IMR-90 (cell line): ENCODE results near the gene TRHDE. TPM values are rescaled to one million over a fixed set of nuclear protein-coding genes. Genes with fewer than 3 reads are reported as not detected.

Experiments
- ATAC-seq: fragments of 200-7000 bp; cut with Tn5 transposase; 2 replicates; pipeline ENCODE4 v1.9.1; 2020; ENCODE audit warnings: low read depth, mild to moderate bottlenecking, moderate library complexity
- BruUV-seq: library from RNA; stranded (reverse); fragments of 400-500 nt; replicated peaks from 2 replicates; lab custom pipeline; 2021; lab: Mats Ljungman, UMichigan
- CTCF ChIA-PET: fragments of 300-600 bp; formaldehyde crosslinking; extraction: SDS; loops from one replicate; lab custom pipeline; 2021; ENCODE audit warnings: antibody characterized with exemption; lab: Yijun Ruan, JAX
- POLR2A ChIA-PET: fragments of 300-600 bp; sonication (Branson Sonifier 250); formaldehyde crosslinking; loops from one replicate; lab custom pipeline; 2022; ENCODE audit warnings: antibody characterized with exemption; ENCODE audit not compliant: unreplicated experiment; lab: Charles Lee
- DNase-seq: peaks from one replicate; pipeline ENCODE4 v3.0.0; 2013
- H2AFZ ChIP-seq: replicated peaks from 2 replicates; pipeline ENCODE3; 2013; ENCODE audit warnings: low read length, mild to moderate bottlenecking; ENCODE audit not compliant: poor library complexity
- H2AK5ac ChIP-seq: 2 replicates; pipeline ENCODE4 v1.6.1; 2013; ENCODE audit warnings: low read depth, low read length, inconsistent platforms
- H2AK9ac ChIP-seq: replicated peaks from 2 replicates; pipeline ENCODE3; 2013; ENCODE audit warnings: mild to moderate bottlenecking, low read depth, low read length, moderate library complexity; ENCODE audit not compliant: poor library complexity
- H2BK120ac ChIP-seq: 2 replicates; pipeline ENCODE4 v1.6.1; 2013; ENCODE audit warnings: low read depth, low read length, inconsistent platforms
- H2BK15ac ChIP-seq: 3 replicates; pipeline ENCODE4 v1.6.1; 2013; ENCODE audit warnings: low read depth, low read length, inconsistent platforms
- H2BK20ac ChIP-seq: 2 replicates; pipeline ENCODE4 v1.6.1; 2013; ENCODE audit warnings: low read depth, mild to moderate bottlenecking, inconsistent platforms, low read length, moderate library complexity
- H2BK5ac ChIP-seq: 2 replicates; pipeline ENCODE4 v1.6.1; 2013; ENCODE audit warnings: mild to moderate bottlenecking, low read depth, low read length, inconsistent platforms; ENCODE audit not compliant: poor library complexity, severe bottlenecking
- H3K14ac ChIP-seq: replicated peaks from 2 replicates; pipeline ENCODE4 v1.6.1; 2013; ENCODE audit warnings: low read depth, low read length, inconsistent platforms
- H3K18ac ChIP-seq: 2 replicates; pipeline ENCODE4 v1.6.1; 2013; ENCODE audit warnings: low read depth, low read length, control low read depth
- H3K23ac ChIP-seq: 2 replicates; pipeline ENCODE4 v1.6.1; 2013; ENCODE audit warnings: low read depth, low read length, inconsistent platforms
- H3K27ac ChIP-seq: 2 replicates; pipeline ENCODE4 v1.5.1; 2013; ENCODE audit warnings: mild to moderate bottlenecking, control low read depth, low read length; ENCODE audit not compliant: insufficient read depth
- H3K27me3 ChIP-seq: 2 replicates; pipeline ENCODE4 v1.6.1; 2013; ENCODE audit warnings: low read length; ENCODE audit not compliant: control insufficient read depth, insufficient read depth
- H3K36me3 ChIP-seq: 2 replicates; pipeline ENCODE4 v1.6.1; 2013; ENCODE audit warnings: low read length, mixed read lengths; ENCODE audit not compliant: control insufficient read depth, insufficient read depth
- H3K4ac ChIP-seq: 2 replicates; pipeline ENCODE4 v1.6.1; 2013; ENCODE audit warnings: low read depth, low read length, inconsistent platforms
- H3K4me1 ChIP-seq: 2 replicates; pipeline ENCODE4 v1.6.1; 2013; ENCODE audit warnings: low read length, mixed read lengths; ENCODE audit not compliant: control insufficient read depth, insufficient read depth
- H3K4me2 ChIP-seq: 2 replicates; pipeline ENCODE4 v1.6.1; 2013; ENCODE audit warnings: low read depth, mild to moderate bottlenecking, control low read depth, low read length, moderate library complexity
- H3K4me3 ChIP-seq: 2 replicates; pipeline ENCODE4 v1.5.1; 2013; ENCODE audit warnings: low read depth, mild to moderate bottlenecking, control low read depth, low read length, moderate library complexity; ENCODE audit not compliant: insufficient read depth
- H3K56ac ChIP-seq: 2 replicates; pipeline ENCODE4 v1.6.1; 2013; ENCODE audit warnings: low read length, inconsistent platforms; ENCODE audit not compliant: insufficient read depth; ENCODE audit errors: extremely low read depth
- H3K79me1 ChIP-seq, 2 experiments: 2 replicates each; pipeline ENCODE4 v1.6.1; 2013; ENCODE audit warnings: low read length in 2 of 2, inconsistent platforms in 1 of 2, low read depth in 1 of 2
- H3K9ac ChIP-seq: 2 replicates; pipeline ENCODE4 v1.6.1; 2013; ENCODE audit warnings: low read depth, low read length, control low read depth
- H3K9me1 ChIP-seq: 2 replicates; pipeline ENCODE4 v1.6.1; 2013; ENCODE audit warnings: low read length, inconsistent platforms; ENCODE audit not compliant: insufficient read depth
- H3K9me3 ChIP-seq: 2 replicates; pipeline ENCODE4 v1.6.1; 2013; ENCODE audit warnings: low read length; ENCODE audit not compliant: control insufficient read depth, insufficient read depth
- H4K20me1 ChIP-seq: 2 replicates; pipeline ENCODE4 v1.6.1; 2013; ENCODE audit warnings: low read length, inconsistent platforms; ENCODE audit not compliant: insufficient read depth
- H4K5ac ChIP-seq: 2 replicates; pipeline ENCODE4 v1.6.1; 2013; ENCODE audit warnings: mild to moderate bottlenecking, low read depth, low read length, control low read depth
- H4K8ac ChIP-seq, 2 experiments: 2 replicates each; pipeline ENCODE4 v1.6.1; 2013; ENCODE audit warnings: low read depth in 2 of 2, low read length in 2 of 2, control low read depth in 1 of 2, inconsistent platforms in 1 of 2
- H4K91ac ChIP-seq: 2 replicates; pipeline ENCODE4 v1.6.1; 2013; ENCODE audit warnings: low read depth, low read length, inconsistent platforms; ENCODE audit not compliant: insufficient read depth
- BHLHE40 ChIP-seq: fragments of 150-350 bp; IDR thresholded peaks from 2 replicates; pipeline ENCODE4 v1.6.1; 2016; ENCODE audit warnings: mild to moderate bottlenecking, low read depth, low read length
- CEBPB ChIP-seq: IDR thresholded peaks from 2 replicates; pipeline ENCODE4 v1.6.1; 2012; ENCODE audit warnings: low read depth, low read length, improper control_type of control experiment
- CHD1 ChIP-seq: IDR thresholded peaks from 2 replicates; pipeline ENCODE4 v1.6.1; 2012; ENCODE audit warnings: low read depth, low read length, improper control_type of control experiment
- FOS ChIP-seq: fragments of 150-350 bp; IDR thresholded peaks from 2 replicates; pipeline ENCODE4 v1.6.1; 2016; ENCODE audit warnings: low read depth, low read length
- MAFK ChIP-seq: IDR thresholded peaks from 2 replicates; pipeline ENCODE4 v1.6.1; 2012; ENCODE audit warnings: low read depth, low read length, improper control_type of control experiment
- MAZ ChIP-seq: IDR thresholded peaks from 2 replicates; pipeline ENCODE4 v1.6.1; 2012; ENCODE audit warnings: low read depth, mild to moderate bottlenecking, low read length, improper control_type of control experiment, moderate library complexity, borderline replicate concordance
- MXI1 ChIP-seq: IDR thresholded peaks from 2 replicates; pipeline ENCODE4 v1.6.1; 2012; ENCODE audit warnings: low read depth, mild to moderate bottlenecking, low read length, moderate library complexity, borderline replicate concordance
- NFE2L2 ChIP-seq: fragments of 150-350 bp; IDR thresholded peaks from 2 replicates; pipeline ENCODE4 v1.6.1; 2016; ENCODE audit warnings: low read depth, mild to moderate bottlenecking, low read length
- POLR2A ChIP-seq: IDR thresholded peaks from 2 replicates; pipeline ENCODE4 v1.6.1; 2012; ENCODE audit warnings: mild to moderate bottlenecking, low read depth, low read length
- RAD21 ChIP-seq: IDR thresholded peaks from 2 replicates; pipeline ENCODE4 v1.6.1; 2012; ENCODE audit warnings: low read length, improper control_type of control experiment
- RCOR1 ChIP-seq: IDR thresholded peaks from 2 replicates; pipeline ENCODE4 v1.6.1; 2012; ENCODE audit warnings: mild to moderate bottlenecking, low read length, improper control_type of control experiment; ENCODE audit not compliant: insufficient replicate concordance
- RFX5 ChIP-seq: IDR thresholded peaks from 2 replicates; pipeline ENCODE4 v1.8.0; 2012; ENCODE audit warnings: low read depth, mild to moderate bottlenecking, low read length, moderate library complexity
- SMC3 ChIP-seq: fragments of 150-350 bp; IDR thresholded peaks from 2 replicates; pipeline ENCODE4 v1.6.1; 2016; ENCODE audit warnings: low read depth, mild to moderate bottlenecking, antibody characterized with exemption, low read length, moderate library complexity
- WGBS, 2 experiments: methylation state at CpG; one replicate each; pipeline versions ENCODE4 v1.1.5 to v1.1.7; 2013; ENCODE audit warnings: missing lambda C conversion rate in 2 of 2; ENCODE audit not compliant: insufficient read length in 1 of 2; ENCODE audit errors: extremely low coverage in 2 of 2; 5-methylcytosine and 5-hydroxymethylcytosine counted together
- dilution Hi-C: fragments of 300-500 bp; cut with HindIII; formaldehyde crosslinking; loops from one replicate; pipeline ENCODE4 v1.14.3; 2018; ENCODE audit warnings: low sequenced_read_pairs; ENCODE audit not compliant: unreplicated experiment
- in situ Hi-C: fragments of 300-500 bp; cut with MboI; formaldehyde crosslinking; loops from 3 replicates; pipeline ENCODE4 v1.14.3; 2019; ENCODE audit warnings: low sequenced_read_pairs, inconsistent platforms, mixed read lengths
- intact Hi-C: fragments of 100-400 bp; cut with micrococcal nuclease; formaldehyde crosslinking; loops from 2 replicates; pipeline ENCODE4 v1.10.0; 2022
- polyA plus RNA-seq, 3 experiments: library from polyadenylated mRNA; depleted of rRNA; stranded (reverse); fragments of >200 nt; gene quantifications; 2 replicates each; pipeline ENCODE4 v1.2.3, GENCODE V29; 2012; ENCODE audit warnings: low replicate concordance in 1 of 3
- total RNA-seq: library from RNA; depleted of rRNA; stranded (reverse); fragments of >200 nt; gene quantifications from 2 replicates; pipeline ENCODE4 v1.2.3, GENCODE V29; 2012
- TF ChIP-seq, protein P1 (sequence below): fragments of 150-350 bp; IDR thresholded peaks from 2 replicates; pipeline ENCODE4 v1.6.1; 2017; ENCODE audit warnings: mild to moderate bottlenecking, antibody characterized with exemption, low read length, low read depth
- TF ChIP-seq, protein P2 (sequence below): fragments of 150-350 bp; IDR thresholded peaks from 2 replicates; pipeline ENCODE4 v1.6.1; 2016; ENCODE audit warnings: low read depth, mild to moderate bottlenecking, low read length, moderate library complexity, borderline replicate concordance
- TF ChIP-seq, protein P3 (sequence below): conservative IDR thresholded peaks from 2 replicates; pipeline ENCODE4 v1.5.1; 2012; ENCODE audit warnings: mild to moderate bottlenecking, low read depth, low read length, improper control_type of control experiment

The TRHDE gene
- total and polyA plus RNA-seq, 2 of the 4 experiments (the other 2 are of a cell fraction): 33.7 to 65.1 TPM

DNA sequence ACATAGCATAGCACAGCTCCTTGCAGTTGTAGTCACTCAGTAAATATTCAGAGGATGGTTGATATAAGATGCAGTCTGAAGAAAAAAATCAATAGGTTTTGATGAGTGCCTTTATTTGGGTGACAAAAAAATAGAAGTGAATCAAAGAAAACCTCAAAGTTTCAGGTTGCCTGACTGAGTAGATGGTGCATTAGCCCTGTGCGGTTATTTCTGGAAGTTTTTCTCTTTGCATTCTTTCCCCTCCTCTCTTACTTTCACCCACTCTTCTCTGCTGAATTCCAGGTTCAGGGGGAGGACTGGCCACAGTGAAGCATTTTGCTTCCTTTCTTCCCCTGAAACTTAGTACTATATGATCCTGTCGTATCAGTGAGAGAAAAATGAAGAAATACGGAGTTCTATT, 28.6 kb downstream of the TRHDE start:
- Histone ChIP-seq H3K27ac (no peak overlapping the region), H2AK9ac (no peak overlapping the region), H2BK120ac (no peak overlapping the region), H3K18ac (peak overlapping the region; percentile 24; the same call in 1 of the 2 replicates), H2AK5ac (no peak overlapping the region; the same call in 1 of the 2 replicates), H3K9me1 (peaks cover 18% of the 10 kb centered on the region), H4K91ac (peak overlapping the region; percentile 31), H3K27me3 (no peaks in the 10 kb centered on the region), H2BK5ac (peak overlapping the region; percentile 24), H2BK20ac (no peak overlapping the region), H4K20me1 (no peaks in the 10 kb centered on the region), H4K8ac (peak overlapping the region in 1 of 2 experiments; percentile 32; a peak in 1 of 4 replicates), H3K23ac (no peak overlapping the region), H3K36me3 (no peaks in the 10 kb centered on the region), H3K4me2 (no peak overlapping the region), H3K4me1 (peaks cover 28% of the 10 kb centered on the region), H3K4ac (0 out of 2 replicates have a peak overlapping the region, but pooled peaks have one; percentile 44), H3K14ac (0 out of 2 replicates have a peak overlapping the region, but pooled peaks have one; percentile 10), H2AFZ (no peak overlapping the region), H3K79me1 (peaks cover 21 to 73% of the 10 kb centered on the region in 2 experiments), H3K4me3 (no peak overlapping the region), H4K5ac (peak overlapping the region; percentile 62; the same call in 1 of the 2 replicates), H3K56ac (no peak overlapping the region), H2BK15ac (peak overlapping the region; percentile 9; the same call in 1 of the 3 replicates), H3K9ac (no peak overlapping the region), H3K9me3 (no peaks in the 10 kb centered on the region)
- 100% methylated on average over 1 of the region's 3 CpGs; no CpG with 5 or more reads in 1 of the 2 experiments for WGBS, 2 experiments
- DNase-seq (no peak), ATAC-seq (no peak)
- intact Hi-C loops: no loop called here
- POLR2A ChIA-PET: no interaction called here
- BruUV-seq: no TSS peak
- in situ Hi-C loops: no loop called here
- dilution Hi-C loops: no loop called here
- TF ChIP-seq NFE2L2 (no peak), MAFK (no peak), CHD1 (no peak), RAD21 (no peak), MAZ (no peak), MXI1 (no peak), BHLHE40 (no peak), POLR2A (no peak), SMC3 (no peak), CEBPB (no peak), RFX5 (no peak), FOS (no peak), RCOR1 (no peak)
- TF ChIP-seq, protein P1, sequence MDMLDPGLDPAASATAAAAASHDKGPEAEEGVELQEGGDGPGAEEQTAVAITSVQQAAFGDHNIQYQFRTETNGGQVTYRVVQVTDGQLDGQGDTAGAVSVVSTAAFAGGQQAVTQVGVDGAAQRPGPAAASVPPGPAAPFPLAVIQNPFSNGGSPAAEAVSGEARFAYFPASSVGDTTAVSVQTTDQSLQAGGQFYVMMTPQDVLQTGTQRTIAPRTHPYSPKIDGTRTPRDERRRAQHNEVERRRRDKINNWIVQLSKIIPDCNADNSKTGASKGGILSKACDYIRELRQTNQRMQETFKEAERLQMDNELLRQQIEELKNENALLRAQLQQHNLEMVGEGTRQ: no peak
- TF ChIP-seq, protein P2, sequence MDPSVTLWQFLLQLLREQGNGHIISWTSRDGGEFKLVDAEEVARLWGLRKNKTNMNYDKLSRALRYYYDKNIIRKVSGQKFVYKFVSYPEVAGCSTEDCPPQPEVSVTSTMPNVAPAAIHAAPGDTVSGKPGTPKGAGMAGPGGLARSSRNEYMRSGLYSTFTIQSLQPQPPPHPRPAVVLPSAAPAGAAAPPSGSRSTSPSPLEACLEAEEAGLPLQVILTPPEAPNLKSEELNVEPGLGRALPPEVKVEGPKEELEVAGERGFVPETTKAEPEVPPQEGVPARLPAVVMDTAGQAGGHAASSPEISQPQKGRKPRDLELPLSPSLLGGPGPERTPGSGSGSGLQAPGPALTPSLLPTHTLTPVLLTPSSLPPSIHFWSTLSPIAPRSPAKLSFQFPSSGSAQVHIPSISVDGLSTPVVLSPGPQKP: no peak
- TF ChIP-seq, protein P3, sequence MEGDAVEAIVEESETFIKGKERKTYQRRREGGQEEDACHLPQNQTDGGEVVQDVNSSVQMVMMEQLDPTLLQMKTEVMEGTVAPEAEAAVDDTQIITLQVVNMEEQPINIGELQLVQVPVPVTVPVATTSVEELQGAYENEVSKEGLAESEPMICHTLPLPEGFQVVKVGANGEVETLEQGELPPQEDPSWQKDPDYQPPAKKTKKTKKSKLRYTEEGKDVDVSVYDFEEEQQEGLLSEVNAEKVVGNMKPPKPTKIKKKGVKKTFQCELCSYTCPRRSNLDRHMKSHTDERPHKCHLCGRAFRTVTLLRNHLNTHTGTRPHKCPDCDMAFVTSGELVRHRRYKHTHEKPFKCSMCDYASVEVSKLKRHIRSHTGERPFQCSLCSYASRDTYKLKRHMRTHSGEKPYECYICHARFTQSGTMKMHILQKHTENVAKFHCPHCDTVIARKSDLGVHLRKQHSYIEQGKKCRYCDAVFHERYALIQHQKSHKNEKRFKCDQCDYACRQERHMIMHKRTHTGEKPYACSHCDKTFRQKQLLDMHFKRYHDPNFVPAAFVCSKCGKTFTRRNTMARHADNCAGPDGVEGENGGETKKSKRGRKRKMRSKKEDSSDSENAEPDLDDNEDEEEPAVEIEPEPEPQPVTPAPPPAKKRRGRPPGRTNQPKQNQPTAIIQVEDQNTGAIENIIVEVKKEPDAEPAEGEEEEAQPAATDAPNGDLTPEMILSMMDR: no peak
- CTCF ChIA-PET: no interaction called here
